GM12891 (cell line): Measurements from ENCODE around the gene RPS21.

Source experiments
- PAX5 ChIP-seq: IDR thresholded peaks from 2 replicates; pipeline ENCODE4 v1.6.1; 2011; ENCODE audit warnings: low read length, moderate library complexity, mild to moderate bottlenecking; ENCODE audit not compliant: insufficient read depth, severe bottlenecking
- POLR2A ChIP-seq: IDR thresholded peaks from 2 replicates; pipeline ENCODE4 v1.6.1; 2011; ENCODE audit warnings: low read depth, low read length, control low read depth
- POLR2AphosphoS5 ChIP-seq: IDR thresholded peaks from 2 replicates; pipeline ENCODE4 v1.6.1; 2011; ENCODE audit warnings: low read depth, low read length, control low read depth
- POU2F2 ChIP-seq: IDR thresholded peaks from 2 replicates; pipeline ENCODE4 v1.6.1; 2011; ENCODE audit warnings: low read depth, mild to moderate bottlenecking, control low read depth, low read length, moderate library complexity
- SPI1 ChIP-seq: IDR thresholded peaks from 2 replicates; pipeline ENCODE4 v1.6.1; 2011; ENCODE audit warnings: low read depth, low read length, control low read depth
- TAF1 ChIP-seq: IDR thresholded peaks from 2 replicates; pipeline ENCODE4 v1.6.1; 2011; ENCODE audit warnings: low read depth, low read length, control low read depth

DNA sequence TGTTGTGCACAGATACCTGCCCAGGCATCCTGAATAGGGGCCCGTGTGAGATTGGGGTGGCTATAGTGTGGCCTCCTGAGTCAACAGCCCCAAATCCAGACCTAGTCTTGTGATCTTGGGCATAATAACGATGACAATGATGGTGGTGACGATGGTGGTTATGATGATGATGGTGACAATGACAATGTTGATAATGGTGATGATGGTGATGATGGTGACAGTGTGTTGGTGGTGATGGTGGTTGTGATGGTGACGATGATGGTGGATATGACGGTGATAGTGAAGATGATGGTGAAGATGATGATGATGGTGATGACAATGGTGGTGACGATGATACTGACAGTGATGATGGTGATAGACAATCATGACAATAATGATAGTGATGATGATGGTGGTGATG is 5.1 kb upstream of the RPS21 start:
- no peak for TF ChIP-seq POLR2AphosphoS5
- TF ChIP-seq POLR2A, result no peak
- no peak for TF ChIP-seq TAF1
- no peak for TF ChIP-seq PAX5
- TF ChIP-seq SPI1, result no peak
- TF ChIP-seq POU2F2, result no peak
